GM19238 (cell line): ENCODE data around the gene ZNF789.
A peak's percentile ranks its signal among the peaks of the same experiment; 100 is the strongest.
"Not testable (repeated sequence)": the region's sequence is repeated elsewhere in the genome, so short reads cannot be mapped to it uniquely, and the experiment has no call there.

Source experiments
- DNase-seq: peaks from one replicate; pipeline ENCODE4 v3.0.0; 2011; ENCODE audit warnings: low spot score; ENCODE audit not compliant: insufficient read length

The ZNF789 gene

GRCh38 chr7:99472561-99473314 is at the start of gene ZNF789:
TSS of gene ZNF789 (plus strand) at chr7:99472890. CDS start at chr7:99476457, 3,567 bp downstream.
- peak; percentile 98 for DNase-seq

GRCh38 chr7:99424932-99425730 is 47.6 kb upstream of the ZNF789 start:
- DNase-seq, result no peak

GRCh38 chr7:99428972-99429566 is 43.6 kb upstream of the ZNF789 start:
- DNase-seq, result no peak

- DNase-seq, result no peak
Measured at GRCh38 chr7:99429756-99430155, 42.9 kb upstream of the ZNF789 start.

- not testable (repeated sequence) for DNase-seq
Measured at GRCh38 chr7:99431756-99432540, 40.7 kb upstream of the ZNF789 start.

GRCh38 chr7:99433158-99433557 is 39.5 kb upstream of the ZNF789 start:
- DNase-seq, result no peak

- DNase-seq, result no peak
Measured at GRCh38 chr7:99437946-99438572, 34.6 kb upstream of the ZNF789 start.

- peak; percentile 98 for DNase-seq
Measured at GRCh38 chr7:99438573-99439480, 33.9 kb upstream of the ZNF789 start, which contains the start of the genes CPSF4 and PTCD1. TSS of gene CPSF4 (plus strand) at chr7:99438943. CDS start at chr7:99439083, 140 bp downstream. TSS of gene PTCD1 (minus strand) at chr7:99438798. CDS start at chr7:99435242, 3,556 bp downstream.

- no peak for DNase-seq
Measured at GRCh38 chr7:99440195-99440594, 32.5 kb upstream of the ZNF789 start.

GRCh38 chr7:99446096-99446495 is 26.6 kb upstream of the ZNF789 start:
- no peak for DNase-seq

GRCh38 chr7:99447943-99448342 is 24.7 kb upstream of the ZNF789 start:
- DNase-seq, result no peak

GRCh38 chr7:99448855-99449254 is 23.8 kb upstream of the ZNF789 start:
- DNase-seq, result no peak

GRCh38 chr7:99449326-99449725 is 23.4 kb upstream of the ZNF789 start:
- no peak for DNase-seq

GRCh38 chr7:99451936-99452335 is 20.8 kb upstream of the ZNF789 start:
- DNase-seq, result no peak

- DNase-seq, result no peak
Measured at GRCh38 chr7:99452541-99452940, 20.1 kb upstream of the ZNF789 start.

- no peak for DNase-seq
Measured at GRCh38 chr7:99453105-99453504, 19.6 kb upstream of the ZNF789 start.

GRCh38 chr7:99455874-99456273 is 16.8 kb upstream of the ZNF789 start:
- DNase-seq, result no peak

- no peak for DNase-seq
Measured at GRCh38 chr7:99456288-99456687, 16.4 kb upstream of the ZNF789 start.

GRCh38 chr7:99457050-99457649 is 15.5 kb upstream of the ZNF789 start:
- no peak for DNase-seq
